Mucosa of descending colon (tissue), 3 donors: ENCODE data around the gene TTBK2. TPM values are rescaled to one million over a fixed set of nuclear protein-coding genes. Genes with fewer than 3 reads are reported as not detected.

Experiments used
- ATAC-seq: fragments of 200-7000 bp; cut with Tn5 transposase; one replicate; pipeline ENCODE4 v1.9.1; 2020; ENCODE audit warnings: mild to moderate bottlenecking, moderate library complexity
- DNase-seq, 3 donors: peaks; one replicate each; pipeline ENCODE4 v3.0.0-alpha.2; 2020
- H3K36me3 ChIP-seq: fragments of 200-600 bp; one replicate; pipeline ENCODE4 v1.8.0; 2021; ENCODE audit warnings: low read depth, mild to moderate bottlenecking
- H3K4me1 ChIP-seq: fragments of 200-600 bp; one replicate; pipeline ENCODE4 v1.8.0; 2021; ENCODE audit warnings: low read depth, mild to moderate bottlenecking
- H3K4me3 ChIP-seq: fragments of 200-600 bp; one replicate; pipeline ENCODE4 v1.8.0; 2021; ENCODE audit warnings: mild to moderate bottlenecking
- H3K9me3 ChIP-seq: fragments of 200-600 bp; one replicate; pipeline ENCODE4 v1.8.0; 2021; ENCODE audit warnings: mild to moderate bottlenecking
- intact Hi-C, 2 donors: fragments of 100-400 bp; cut with DNase I in 1 of 2; cut with micrococcal nuclease in 1 of 2; formaldehyde crosslinking; loops; one replicate each; pipeline versions ENCODE4 v1.11.0 to v1.11.1; 2022; cut with DNase I, micrococcal nuclease
- total RNA-seq, 3 donors: library from RNA; stranded (reverse); fragmentation: NEBNext Ultra II Directional in 2 of 3; extraction: Animal tissue kit (Norgen Biotek cat#: 25700) in 2 of 3; gene quantifications; one replicate each; pipeline versions ENCODE4 v1.2.1 to v1.2.4, GENCODE V29; 2021 to 2023
- TF ChIP-seq, protein P1 (sequence below): fragments of 200-600 bp; IDR thresholded peaks from one replicate; pipeline ENCODE4 v1.8.0; 2022; ENCODE audit warnings: antibody characterized with exemption, mild to moderate bottlenecking
- donor health status: DM: no; HTN: no; CAD: no; lungs with moderate emphysema.
- donor health status: DM: no; HTN: no; CAD: no.
- donor health status: DM: no; HTN: yes; CAD: no.

TTBK2 gene
- total RNA-seq, 3 donors from 2014 or later: 9.7 to 27.6 (median 11.4) TPM

DNA sequence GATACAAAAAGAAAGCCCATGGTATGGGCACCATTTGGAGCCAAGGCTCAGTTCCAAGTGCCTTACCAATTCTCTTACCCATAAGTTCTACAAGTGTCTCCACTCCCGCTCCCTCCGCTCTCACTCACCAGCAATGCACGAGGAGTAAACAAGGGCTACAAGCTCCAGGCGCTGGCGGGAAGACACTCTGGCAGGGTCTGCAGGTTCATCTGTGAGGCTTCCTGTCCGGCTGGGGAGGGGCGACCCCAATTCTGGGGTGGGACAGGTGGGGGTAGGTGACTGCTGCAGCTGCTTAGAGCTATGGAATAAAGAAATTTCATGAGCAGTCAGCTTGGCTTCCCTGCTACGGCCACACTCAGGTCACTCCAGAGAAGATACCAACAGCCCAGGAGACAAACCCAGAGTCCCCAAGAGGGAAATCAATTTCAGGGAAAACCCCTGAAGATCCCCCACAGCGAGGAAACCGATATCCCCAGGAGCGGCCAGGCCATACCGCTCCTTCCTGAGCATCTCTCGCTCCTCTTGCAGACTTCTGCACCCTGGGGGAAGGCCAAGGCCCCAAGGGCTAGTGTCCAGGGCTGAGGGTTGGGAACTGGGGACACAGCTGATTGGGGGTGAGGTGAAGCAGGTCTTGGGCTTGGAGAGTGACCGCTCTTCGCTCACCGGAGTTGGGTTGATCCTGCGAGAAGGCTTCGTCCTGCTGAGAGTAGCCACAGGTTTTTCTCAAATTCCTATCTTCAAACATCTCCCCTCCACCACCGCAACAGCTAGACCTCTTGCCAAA is 185.0 kb downstream of the TTBK2 start:
- intact Hi-C loops: no loop called here
- peaks cover 8% of the 10 kb centered on the region for H3K36me3 ChIP-seq
- no peak for DNase-seq
- no peak for ATAC-seq
- no peak overlapping the region for H3K4me3 ChIP-seq
- peaks cover 13% of the 10 kb centered on the region for H3K4me1 ChIP-seq
- no peaks in the 10 kb centered on the region for H3K9me3 ChIP-seq
- TF ChIP-seq, protein P1, sequence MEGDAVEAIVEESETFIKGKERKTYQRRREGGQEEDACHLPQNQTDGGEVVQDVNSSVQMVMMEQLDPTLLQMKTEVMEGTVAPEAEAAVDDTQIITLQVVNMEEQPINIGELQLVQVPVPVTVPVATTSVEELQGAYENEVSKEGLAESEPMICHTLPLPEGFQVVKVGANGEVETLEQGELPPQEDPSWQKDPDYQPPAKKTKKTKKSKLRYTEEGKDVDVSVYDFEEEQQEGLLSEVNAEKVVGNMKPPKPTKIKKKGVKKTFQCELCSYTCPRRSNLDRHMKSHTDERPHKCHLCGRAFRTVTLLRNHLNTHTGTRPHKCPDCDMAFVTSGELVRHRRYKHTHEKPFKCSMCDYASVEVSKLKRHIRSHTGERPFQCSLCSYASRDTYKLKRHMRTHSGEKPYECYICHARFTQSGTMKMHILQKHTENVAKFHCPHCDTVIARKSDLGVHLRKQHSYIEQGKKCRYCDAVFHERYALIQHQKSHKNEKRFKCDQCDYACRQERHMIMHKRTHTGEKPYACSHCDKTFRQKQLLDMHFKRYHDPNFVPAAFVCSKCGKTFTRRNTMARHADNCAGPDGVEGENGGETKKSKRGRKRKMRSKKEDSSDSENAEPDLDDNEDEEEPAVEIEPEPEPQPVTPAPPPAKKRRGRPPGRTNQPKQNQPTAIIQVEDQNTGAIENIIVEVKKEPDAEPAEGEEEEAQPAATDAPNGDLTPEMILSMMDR: no peak

DNA sequence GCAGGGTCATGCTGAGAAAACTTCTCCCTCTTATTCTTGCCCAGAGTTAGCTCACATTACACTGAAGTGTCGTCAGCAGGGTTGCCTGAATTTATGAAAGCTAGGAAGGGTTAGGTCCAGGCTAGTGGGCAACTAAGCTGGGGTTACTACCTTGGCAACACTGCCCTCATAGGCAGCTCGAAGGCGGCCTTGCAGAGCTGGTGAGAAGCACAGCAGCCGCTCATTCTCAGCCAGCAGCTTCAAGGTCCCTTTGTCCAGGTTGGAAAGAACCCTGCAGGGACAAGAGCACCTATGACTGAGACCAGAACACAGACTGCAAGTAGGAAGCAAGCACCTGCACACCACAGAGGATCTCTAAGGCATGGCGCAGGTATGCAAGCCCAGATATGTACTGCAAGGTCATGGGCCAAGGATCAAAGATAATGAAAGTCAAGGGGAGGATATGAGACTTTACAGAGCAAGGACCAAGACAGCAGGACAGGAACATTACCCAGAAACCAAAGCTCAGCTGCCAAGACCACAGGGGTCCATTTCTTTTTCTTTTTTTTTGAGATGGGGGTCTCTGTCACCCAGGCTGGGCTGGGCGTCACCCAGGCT is 186.4 kb downstream of the TTBK2 start:
- TF ChIP-seq, protein P1: no peak
- DNase-seq: no peak
- peaks cover 13% of the 10 kb centered on the region for H3K4me1 ChIP-seq
- no peak for ATAC-seq
- intact Hi-C loops: no loop called here
- H3K9me3 ChIP-seq: no peaks in the 10 kb centered on the region
- H3K36me3 ChIP-seq: peaks cover 8% of the 10 kb centered on the region
- no peak overlapping the region for H3K4me3 ChIP-seq

DNA sequence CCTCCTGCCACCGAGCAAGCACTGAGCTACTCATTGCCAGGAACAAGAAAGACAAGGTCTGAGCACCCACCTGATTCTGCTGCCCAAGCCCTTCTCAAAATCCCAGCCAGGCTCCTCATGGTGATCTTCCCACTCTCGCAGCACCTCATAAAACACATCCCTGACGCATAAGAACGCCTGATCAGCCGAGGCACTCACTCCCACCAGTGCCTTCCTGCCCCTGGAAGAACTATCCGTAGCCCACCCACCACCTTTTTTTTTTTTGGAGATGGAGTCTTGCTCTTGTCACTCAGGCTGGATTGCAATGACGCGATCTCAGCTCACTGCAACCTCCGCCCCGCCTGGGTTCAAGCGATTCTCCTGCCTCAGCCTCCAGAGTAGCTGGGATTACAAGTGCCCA is 187.6 kb downstream of the TTBK2 start:
- Histone ChIP-seq H3K4me3 (no peak overlapping the region), H3K9me3 (no peaks in the 10 kb centered on the region), H3K36me3 (peaks cover 14% of the 10 kb centered on the region), H3K4me1 (peaks cover 13% of the 10 kb centered on the region)
- DNase-seq (no peak), ATAC-seq (no peak)
- intact Hi-C loops: no loop called here
- TF ChIP-seq, protein P1: no peak

DNA sequence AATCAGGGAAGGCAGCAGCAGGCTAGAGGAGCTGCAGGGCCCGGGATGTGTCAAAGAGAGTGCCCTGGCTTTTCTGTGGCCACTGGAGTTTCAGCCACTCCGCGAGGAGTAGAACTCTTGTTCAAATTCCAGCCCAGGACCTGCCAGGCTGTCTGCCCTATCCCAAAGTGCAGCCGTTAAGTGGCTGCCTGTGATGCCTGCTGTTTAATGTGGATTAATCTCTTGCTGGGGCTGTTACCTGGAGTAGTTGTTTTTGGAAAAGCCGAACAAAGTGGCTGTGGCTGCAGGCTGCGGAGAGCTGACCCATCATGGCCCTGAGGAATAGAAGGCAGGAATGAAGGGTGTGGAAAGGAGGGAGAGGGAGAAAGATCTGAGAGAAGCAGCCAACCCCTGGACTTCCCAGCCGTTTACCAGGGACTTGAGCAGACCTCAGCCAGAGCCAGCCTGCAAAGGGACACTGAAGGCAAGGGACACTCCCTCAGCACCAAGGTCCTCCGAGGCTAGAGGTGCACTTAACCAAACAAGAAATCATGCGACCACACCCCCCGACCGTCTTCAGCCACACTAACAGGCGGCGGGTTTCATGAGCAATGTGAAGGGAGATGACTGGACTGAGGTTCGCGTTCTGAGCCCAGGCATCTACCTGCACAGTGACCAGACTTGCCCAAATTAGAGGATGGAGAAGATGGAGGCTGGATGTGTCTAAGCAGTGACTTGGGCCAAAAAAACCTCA is 188.3 kb downstream of the TTBK2 start:
- ATAC-seq: no peak
- H3K4me1 ChIP-seq: peaks cover 8% of the 10 kb centered on the region
- intact Hi-C loops: no loop called here
- H3K4me3 ChIP-seq: no peak overlapping the region
- H3K9me3 ChIP-seq: no peaks in the 10 kb centered on the region
- H3K36me3 ChIP-seq: peaks cover 14% of the 10 kb centered on the region
- DNase-seq: no peak
- TF ChIP-seq, protein P1: no peak

DNA sequence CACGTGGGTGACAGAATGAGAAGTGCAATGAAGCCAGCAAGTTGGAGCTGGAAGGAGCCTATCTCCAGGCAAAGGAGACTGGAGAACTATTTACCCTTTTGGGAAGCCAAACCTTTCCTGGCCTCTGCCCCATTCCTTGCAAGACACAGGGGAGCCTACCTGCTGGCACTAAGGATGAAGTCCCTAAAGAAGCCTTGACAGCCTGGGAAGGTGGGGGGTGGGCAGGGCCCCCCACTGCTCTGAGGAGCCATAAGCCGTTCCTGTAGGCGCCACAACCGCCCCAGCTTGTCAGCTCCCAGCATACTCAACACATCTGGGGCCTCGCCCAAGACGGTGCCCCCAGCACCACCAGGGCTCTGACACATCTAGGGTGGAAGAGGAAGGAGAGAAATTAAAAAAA is 189.1 kb downstream of the TTBK2 start:
- Histone ChIP-seq H3K36me3 (peaks cover 14% of the 10 kb centered on the region), H3K4me3 (no peak overlapping the region), H3K4me1 (peaks cover 8% of the 10 kb centered on the region), H3K9me3 (no peaks in the 10 kb centered on the region)
- DNase-seq: no peak
- TF ChIP-seq, protein P1: no peak
- intact Hi-C loops: no loop called here
- ATAC-seq: no peak
